ENCODE measurements around the gene G6PC1. TPM values are rescaled to one million over a fixed set of nuclear protein-coding genes. Genes with fewer than 3 reads are reported as not detected.
"Not testable (repeated sequence)": the region's sequence is repeated elsewhere in the genome, so short reads cannot be mapped to it uniquely, and the experiment has no call there.

G6PC1 gene
- total RNA-seq, 4 donors from 2014 or later: not detected

GRCh38 chr17:42865638-42866094, 34.9 kb upstream of the G6PC1 start:
- Histone ChIP-seq H3K4me1 (peaks cover 0 to 14% (median 0%) of the 10 kb centered on the region in 3 donors), H3K36me3 (peaks cover 0 to 32% of the 10 kb centered on the region in 2 donors), H3K4me3 (no peak overlapping the region), H3K27me3 (no peaks in the 10 kb centered on the region), H3K9me3 (no peaks in the 10 kb centered on the region), H3K27ac (peak overlapping the region in 3 of 4 donors; percentile 16 to 72 (median 71))
- ATAC-seq: no peak
- no peak for TF ChIP-seq EP300 (IDR thresholded peaks at IDR 0.05)
- no peak for TF ChIP-seq CTCF (IDR thresholded peaks at IDR 0.05)
- TF ChIP-seq POLR2A (IDR thresholded peaks at IDR 0.05): no peak
- no peak for TF ChIP-seq POLR2AphosphoS5 (IDR thresholded peaks at IDR 0.05)
- WGBS, 2 donors (ENCODE audit: low coverage in 1 of 2): 64 to 72% methylated on average over 6 to 7 of the region's 7 CpGs

- peaks cover 0 to 36% of the 10 kb centered on the region in 2 donors for H3K36me3 ChIP-seq
- WGBS, 2 donors (ENCODE audit: low coverage in 1 of 2): 67 to 75% methylated on average over 2 to 4 of the region's 4 CpGs
- TF ChIP-seq EP300 (IDR thresholded peaks at IDR 0.05): no peak
- TF ChIP-seq POLR2AphosphoS5 (IDR thresholded peaks at IDR 0.05): no peak
- no peak for TF ChIP-seq POLR2A (IDR thresholded peaks at IDR 0.05)
- no peak for TF ChIP-seq CTCF (IDR thresholded peaks at IDR 0.05)
- H3K9me3 ChIP-seq: no peaks in the 10 kb centered on the region
- H3K27ac ChIP-seq: no peak overlapping the region
- H3K4me1 ChIP-seq: peaks cover 0 to 14% (median 0%) of the 10 kb centered on the region in 3 donors
- no peak for ATAC-seq
- H3K4me3 ChIP-seq: no peak overlapping the region
- H3K27me3 ChIP-seq: no peaks in the 10 kb centered on the region
These were observed 34.4 kb upstream of the G6PC1 start for GRCh38 chr17:42866216-42866615.

GRCh38 chr17:42866631-42867575, 33.7 kb upstream of the G6PC1 start:
- 49 to 56% methylated on average over 7 of the region's 12 CpGs for WGBS, 2 donors (ENCODE audit: low coverage in 1 of 2)
- Histone ChIP-seq H3K4me1 (peaks cover 0 to 14% (median 0%) of the 10 kb centered on the region in 3 donors), H3K27me3 (no peaks in the 10 kb centered on the region), H3K36me3 (peaks cover 0 to 41% of the 10 kb centered on the region in 2 donors), H3K9me3 (no peaks in the 10 kb centered on the region), H3K27ac (no peak overlapping the region), H3K4me3 (no peak overlapping the region)
- ATAC-seq: no peak
- no peak for TF ChIP-seq CTCF (IDR thresholded peaks at IDR 0.05)
- no peak for TF ChIP-seq EP300 (IDR thresholded peaks at IDR 0.05)
- TF ChIP-seq POLR2AphosphoS5 (IDR thresholded peaks at IDR 0.05): no peak
- TF ChIP-seq POLR2A (IDR thresholded peaks at IDR 0.05): no peak

DNA sequence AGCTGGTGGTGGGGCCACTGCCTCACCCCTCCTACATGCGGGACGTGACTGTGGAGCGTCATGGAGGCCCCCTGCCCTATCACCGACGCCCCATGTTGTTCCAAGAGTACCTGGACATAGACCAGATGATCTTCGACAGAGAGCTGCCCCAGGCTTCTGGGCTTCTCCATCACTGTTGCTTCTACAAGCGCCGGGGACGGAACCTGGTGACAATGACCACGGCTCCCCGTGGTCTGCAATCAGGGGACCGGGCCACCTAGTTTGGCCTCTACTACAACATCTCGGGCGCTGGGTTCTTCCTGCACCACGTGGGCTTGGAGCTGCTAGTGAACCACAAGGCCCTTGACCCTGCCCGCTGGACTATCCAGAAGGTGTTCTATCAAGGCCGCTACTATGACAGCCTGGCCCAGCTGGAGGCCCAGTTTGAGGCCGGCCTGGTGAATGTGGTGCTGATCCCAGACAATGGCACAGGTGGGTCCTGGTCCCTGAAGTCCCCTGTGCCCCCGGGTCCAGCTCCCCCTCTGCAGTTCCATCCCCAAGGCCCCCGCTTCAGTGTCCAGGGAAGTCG, 32.8 kb upstream of the G6PC1 start:
- H3K36me3 ChIP-seq: peaks cover 0 to 49% of the 10 kb centered on the region in 2 donors
- not testable (repeated sequence) for H3K9me3 ChIP-seq, H3K27me3 ChIP-seq, ATAC-seq, H3K27ac ChIP-seq, H3K4me3 ChIP-seq
- WGBS, 2 donors (ENCODE audit: low coverage in 1 of 2): no CpG with 5 or more reads among the region's 21 CpGs
- H3K4me1 ChIP-seq: peaks cover 0 to 14% (median 0%) of the 10 kb centered on the region in 3 donors

- Histone ChIP-seq H3K36me3 (peaks cover 0 to 55% of the 10 kb centered on the region in 2 donors), H3K27ac (no peak overlapping the region), H3K4me3 (no peak overlapping the region), H3K9me3 (no peaks in the 10 kb centered on the region), H3K27me3 (no peaks in the 10 kb centered on the region), H3K4me1 (peaks cover 0 to 14% (median 0%) of the 10 kb centered on the region in 3 donors)
- WGBS, 2 donors (ENCODE audit: low coverage in 1 of 2): 90 to 93% methylated on average over 2 to 7 of the region's 12 CpGs
- no peak for TF ChIP-seq EP300 (IDR thresholded peaks at IDR 0.05)
- ATAC-seq: no peak
These were observed 32.3 kb upstream of the G6PC1 start for GRCh38 chr17:42868338-42868737.

Measured in gastroesophageal sphincter (tissue), 4 donors.